HepG2 (cell line): ENCODE results near the gene EBPL. TPM values are rescaled to one million over a fixed set of nuclear protein-coding genes. Genes with fewer than 3 reads are reported as not detected.

ENCODE experiments used
- ATAC-seq: fragments of 200-7000 bp; cut with Tn5 transposase; 3 replicates; pipeline ENCODE4 v1.9.1; 2020; ENCODE audit warnings: mild to moderate bottlenecking, moderate library complexity
- BruUV-seq: library from RNA; stranded (reverse); fragments of 400-500 nt; replicated peaks from 2 replicates; lab custom pipeline; 2021; lab: Mats Ljungman, UMichigan
- CTCF ChIA-PET: fragments of 300-600 bp; formaldehyde crosslinking; extraction: SDS; loops from one replicate; lab custom pipeline; 2021; ENCODE audit warnings: low total read pairs, inconsistent platforms, low intra/inter-chr PET ratio; lab: Yijun Ruan, JAX
- POLR2A ChIA-PET: fragments of 350-600 bp; sonication (Branson Sonifier 250); formaldehyde crosslinking; loops from one replicate; lab custom pipeline; 2020; ENCODE audit warnings: antibody characterized with exemption, inconsistent platforms; lab: Yijun Ruan, JAX
- DNase-seq: peaks from one replicate; pipeline ENCODE4 v3.0.0-alpha.2; 2015; ENCODE audit warnings: low spot score
- FAIRE-seq: peaks from 3 replicates; lab custom pipeline; 2011; peaks lifted over from hg19 to GRCh38; lab: Jason Lieb, UNC
- H2AFZ ChIP-seq: one replicate; pipeline ENCODE4 v1.6.1; 2011; ENCODE audit warnings: low read length, inconsistent platforms
- H3K27ac ChIP-seq: fragments of 300-600 bp; 3 replicates; pipeline ENCODE4 v1.8.0; 2011; ENCODE audit warnings: mixed run types, mild to moderate bottlenecking, mixed read lengths, low read length, inconsistent platforms; ENCODE audit not compliant: insufficient read depth; ENCODE audit errors: extremely low read length
- H3K27me3 ChIP-seq, 2 experiments: fragments of 200-600 bp in 1 of 2; 2 replicates in 1 of 2; 3 replicates in 1 of 2; pipeline versions ENCODE4 v1.6.0 to v1.8.0; 2011; ENCODE audit warnings: low read length in 2 of 2, mild to moderate bottlenecking in 2 of 2, moderate library complexity in 2 of 2, inconsistent platforms in 1 of 2; ENCODE audit not compliant: insufficient read depth in 2 of 2, control insufficient read depth in 1 of 2
- H3K36me3 ChIP-seq, 2 experiments: fragments of 200-600 bp in 1 of 2; replicated peaks in 1 of 2; 2 replicates in 1 of 2; 3 replicates in 1 of 2; pipeline versions ENCODE4 v1.5.1 to v1.8.0; 2011; ENCODE audit warnings: low read length in 2 of 2, inconsistent platforms in 1 of 2; ENCODE audit not compliant: insufficient read depth in 2 of 2, control insufficient read depth in 1 of 2
- H3K4me1 ChIP-seq: 2 replicates; pipeline ENCODE4 v1.5.1; 2012; ENCODE audit warnings: low read length, inconsistent platforms; ENCODE audit not compliant: insufficient read depth
- H3K4me2 ChIP-seq: 2 replicates; pipeline ENCODE4 v1.6.0; 2011; ENCODE audit warnings: low read depth, low read length, inconsistent platforms
- H3K4me3 ChIP-seq, 3 experiments: fragments of 200-600 bp in 1 of 3; sonication (generic), shearing (Covaris generic) in 1 of 3; replicated peaks in 1 of 3; 2 replicates each; pipeline ENCODE4 v1.5.1; 2011 to 2016; ENCODE audit warnings: low read length in 3 of 3, inconsistent platforms in 2 of 3, low read depth in 2 of 3, mild to moderate bottlenecking in 2 of 3, control low read depth in 1 of 3, mixed read lengths in 1 of 3; ENCODE audit not compliant: insufficient read depth in 1 of 3
- H3K79me2 ChIP-seq: one replicate; pipeline ENCODE4 v1.6.1; 2011; ENCODE audit warnings: low read length, inconsistent platforms; ENCODE audit not compliant: insufficient read depth
- H3K9ac ChIP-seq: 2 replicates; pipeline ENCODE4 v1.6.0; 2011; ENCODE audit warnings: mild to moderate bottlenecking, low read depth, low read length, inconsistent platforms; ENCODE audit not compliant: insufficient read depth
- H3K9me3 ChIP-seq: 2 replicates; pipeline ENCODE4 v1.5.1; 2012; ENCODE audit warnings: mild to moderate bottlenecking, low read length
- H4K20me1 ChIP-seq: 2 replicates; pipeline ENCODE4 v1.6.0; 2011; ENCODE audit warnings: inconsistent platforms, mild to moderate bottlenecking, low read length, moderate library complexity; ENCODE audit not compliant: insufficient read depth
- ARNT2 ChIP-seq: sonication (generic); formaldehyde crosslinking; IDR thresholded peaks from 2 replicates; pipeline ENCODE4 v1.8.0; 2022; ENCODE audit warnings: mild to moderate bottlenecking, low read depth, missing genetic modification reagents, moderate library complexity
- GZF1 ChIP-seq: sonication (generic); formaldehyde crosslinking; IDR thresholded peaks from 2 replicates; pipeline ENCODE4 v1.5.1; 2020; ENCODE audit warnings: mild to moderate bottlenecking, missing genetic modification reagents
- PHF8 ChIP-seq: sonication (generic); formaldehyde crosslinking; IDR thresholded peaks from 2 replicates; pipeline ENCODE4 v1.5.0; 2020; ENCODE audit warnings: missing genetic modification reagents
- RBAK ChIP-seq: sonication (generic); formaldehyde crosslinking; IDR thresholded peaks from 2 replicates; pipeline ENCODE4 v1.5.1; 2020; ENCODE audit warnings: mild to moderate bottlenecking, missing genetic modification reagents
- ZFX ChIP-seq: sonication (generic); formaldehyde crosslinking; IDR thresholded peaks from 2 replicates; pipeline ENCODE4 v1.4.0; 2020; ENCODE audit warnings: mild to moderate bottlenecking, low read depth, missing genetic modification reagents, moderate library complexity
- ZMYM3 ChIP-seq: sonication (generic); formaldehyde crosslinking; IDR thresholded peaks from 2 replicates; pipeline ENCODE4 v1.5.1; 2020; ENCODE audit warnings: mild to moderate bottlenecking, missing genetic modification reagents
- ZNF773 ChIP-seq: sonication (generic); formaldehyde crosslinking; IDR thresholded peaks from 2 replicates; pipeline ENCODE4 v1.4.0; 2020; ENCODE audit warnings: missing genetic modification reagents, borderline replicate concordance
- WGBS: methylation state at CpG from one replicate; pipeline ENCODE4 v1.1.6; 2017; ENCODE audit warnings: low lambda C conversion rate; 5-methylcytosine and 5-hydroxymethylcytosine counted together
- in situ Hi-C: cut with HindIII; loops from 2 replicates; pipeline ENCODE4 v1.10.0; 2017; ENCODE audit warnings: low pct_unique_long_range_greater_than_20kb; ENCODE audit not compliant: extremely low pct_ligation_motif_present
- intact Hi-C: fragments of 100-400 bp; cut with micrococcal nuclease; formaldehyde crosslinking; loops from one replicate; pipeline ENCODE4 v1.10.0; 2022; ENCODE audit not compliant: unreplicated experiment
- polyA plus RNA-seq, 8 experiments: library from polyadenylated mRNA; depleted of rRNA in 3 of 8; stranded (reverse) in 7 of 8; unstranded in 1 of 8; fragments of >200 nt; fragmentation: Illumina TruSeq in 4 of 8; extraction: Trizol in 4 of 8; gene quantifications; 2 replicates each; pipeline versions ENCODE4 v1.2.1 to v1.2.3, GENCODE V29; 2011 to 2016; ENCODE audit warnings: low read depth in 4 of 8, missing spikeins in 1 of 8, mixed read lengths in 1 of 8; ENCODE audit not compliant: insufficient read depth in 1 of 8
- total RNA-seq, 5 experiments: library from RNA; depleted of rRNA; stranded (reverse); fragments of >200 nt; fragmentation: Illumina TruSeq; extraction: Trizol; gene quantifications; 2 replicates each; pipeline ENCODE4 v1.2.3, GENCODE V29; 2016; ENCODE audit warnings: low read depth in 1 of 5
- TF ChIP-seq, protein P1 (sequence below): sonication (generic); formaldehyde crosslinking; IDR thresholded peaks from 2 replicates; pipeline ENCODE4 v1.4.0; 2020; ENCODE audit warnings: missing genetic modification reagents
- TF ChIP-seq, protein P2 (sequence below): sonication (generic); formaldehyde crosslinking; IDR thresholded peaks from 2 replicates; pipeline ENCODE4 v1.9.0; 2022; ENCODE audit warnings: low read depth, missing genetic modification reagents
- TF ChIP-seq, protein P3 (sequence below): sonication (generic); formaldehyde crosslinking; conservative IDR thresholded peaks from 2 replicates; pipeline ENCODE4 v1.8.1; 2023; ENCODE audit warnings: missing genetic modification reagents
- TF ChIP-seq, protein P4 (sequence below): sonication (generic); formaldehyde crosslinking; IDR thresholded peaks from 2 replicates; pipeline ENCODE4 v1.4.0; 2020; ENCODE audit warnings: missing genetic modification reagents

Gene EBPL
- total and polyA plus RNA-seq, 2 of the 13 experiments (the other 11 are each of a cell fraction or from before 2014, with no cell fraction given): 96.5 to 152 TPM

DNA sequence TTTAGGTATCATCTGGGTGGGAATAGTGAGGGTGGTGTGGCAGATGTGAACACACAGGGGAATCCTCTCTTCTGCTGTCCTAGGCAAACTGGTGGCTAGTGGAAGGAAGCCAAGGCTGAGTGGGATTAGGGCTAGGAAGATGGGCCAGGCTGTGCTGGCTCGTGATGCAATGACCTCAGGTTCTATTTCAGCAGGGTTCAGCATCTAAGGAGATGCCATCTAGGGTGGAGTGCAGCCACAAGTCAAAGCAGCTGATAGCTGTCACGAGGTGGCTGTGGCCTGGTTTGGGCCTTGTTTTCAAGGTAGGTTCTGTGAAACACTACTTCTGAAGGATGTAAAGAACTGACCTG is 41.3 kb downstream of the EBPL start:
- Histone ChIP-seq H3K9me3 (no peaks in the 10 kb centered on the region), H3K36me3 (no peaks in the 10 kb centered on the region), H3K4me3 (no peak overlapping the region), H3K27ac (no peak overlapping the region), H3K4me1 (peaks cover 17% of the 10 kb centered on the region), H3K79me2 (no peaks in the 10 kb centered on the region), H3K27me3 (no peaks in the 10 kb centered on the region), H3K9ac (no peak overlapping the region), H3K4me2 (no peak overlapping the region), H2AFZ (no peak overlapping the region), H4K20me1 (no peaks in the 10 kb centered on the region)
- FAIRE-seq (no peak), ATAC-seq (no peak), DNase-seq (no peak)
- BruUV-seq: no TSS peak
- no peak for TF ChIP-seq PHF8 (CRISPR knock-in tag)
- TF ChIP-seq, protein P1, sequence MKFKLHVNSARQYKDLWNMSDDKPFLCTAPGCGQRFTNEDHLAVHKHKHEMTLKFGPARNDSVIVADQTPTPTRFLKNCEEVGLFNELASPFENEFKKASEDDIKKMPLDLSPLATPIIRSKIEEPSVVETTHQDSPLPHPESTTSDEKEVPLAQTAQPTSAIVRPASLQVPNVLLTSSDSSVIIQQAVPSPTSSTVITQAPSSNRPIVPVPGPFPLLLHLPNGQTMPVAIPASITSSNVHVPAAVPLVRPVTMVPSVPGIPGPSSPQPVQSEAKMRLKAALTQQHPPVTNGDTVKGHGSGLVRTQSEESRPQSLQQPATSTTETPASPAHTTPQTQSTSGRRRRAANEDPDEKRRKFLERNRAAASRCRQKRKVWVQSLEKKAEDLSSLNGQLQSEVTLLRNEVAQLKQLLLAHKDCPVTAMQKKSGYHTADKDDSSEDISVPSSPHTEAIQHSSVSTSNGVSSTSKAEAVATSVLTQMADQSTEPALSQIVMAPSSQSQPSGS (CRISPR knock-in tag): no peak
- TF ChIP-seq ARNT2 (CRISPR knock-in tag): no peak
- no peak for TF ChIP-seq ZNF773
- no peak for TF ChIP-seq GZF1 (CRISPR knock-in tag)
- TF ChIP-seq, protein P2, sequence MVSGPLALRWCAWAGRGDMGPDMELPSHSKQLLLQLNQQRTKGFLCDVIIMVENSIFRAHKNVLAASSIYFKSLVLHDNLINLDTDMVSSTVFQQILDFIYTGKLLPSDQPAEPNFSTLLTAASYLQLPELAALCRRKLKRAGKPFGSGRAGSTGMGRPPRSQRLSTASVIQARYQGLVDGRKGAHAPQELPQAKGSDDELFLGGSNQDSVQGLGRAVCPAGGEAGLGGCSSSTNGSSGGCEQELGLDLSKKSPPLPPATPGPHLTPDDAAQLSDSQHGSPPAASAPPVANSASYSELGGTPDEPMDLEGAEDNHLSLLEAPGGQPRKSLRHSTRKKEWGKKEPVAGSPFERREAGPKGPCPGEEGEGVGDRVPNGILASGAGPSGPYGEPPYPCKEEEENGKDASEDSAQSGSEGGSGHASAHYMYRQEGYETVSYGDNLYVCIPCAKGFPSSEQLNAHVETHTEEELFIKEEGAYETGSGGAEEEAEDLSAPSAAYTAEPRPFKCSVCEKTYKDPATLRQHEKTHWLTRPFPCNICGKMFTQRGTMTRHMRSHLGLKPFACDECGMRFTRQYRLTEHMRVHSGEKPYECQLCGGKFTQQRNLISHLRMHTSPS: no peak
- TF ChIP-seq, protein P3, sequence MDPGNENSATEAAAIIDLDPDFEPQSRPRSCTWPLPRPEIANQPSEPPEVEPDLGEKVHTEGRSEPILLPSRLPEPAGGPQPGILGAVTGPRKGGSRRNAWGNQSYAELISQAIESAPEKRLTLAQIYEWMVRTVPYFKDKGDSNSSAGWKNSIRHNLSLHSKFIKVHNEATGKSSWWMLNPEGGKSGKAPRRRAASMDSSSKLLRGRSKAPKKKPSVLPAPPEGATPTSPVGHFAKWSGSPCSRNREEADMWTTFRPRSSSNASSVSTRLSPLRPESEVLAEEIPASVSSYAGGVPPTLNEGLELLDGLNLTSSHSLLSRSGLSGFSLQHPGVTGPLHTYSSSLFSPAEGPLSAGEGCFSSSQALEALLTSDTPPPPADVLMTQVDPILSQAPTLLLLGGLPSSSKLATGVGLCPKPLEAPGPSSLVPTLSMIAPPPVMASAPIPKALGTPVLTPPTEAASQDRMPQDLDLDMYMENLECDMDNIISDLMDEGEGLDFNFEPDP (CRISPR knock-in tag): no peak
- TF ChIP-seq RBAK (CRISPR knock-in tag): no peak
- TF ChIP-seq ZMYM3 (CRISPR knock-in tag): no peak
- TF ChIP-seq ZFX (CRISPR knock-in tag): no peak
- TF ChIP-seq, protein P4, sequence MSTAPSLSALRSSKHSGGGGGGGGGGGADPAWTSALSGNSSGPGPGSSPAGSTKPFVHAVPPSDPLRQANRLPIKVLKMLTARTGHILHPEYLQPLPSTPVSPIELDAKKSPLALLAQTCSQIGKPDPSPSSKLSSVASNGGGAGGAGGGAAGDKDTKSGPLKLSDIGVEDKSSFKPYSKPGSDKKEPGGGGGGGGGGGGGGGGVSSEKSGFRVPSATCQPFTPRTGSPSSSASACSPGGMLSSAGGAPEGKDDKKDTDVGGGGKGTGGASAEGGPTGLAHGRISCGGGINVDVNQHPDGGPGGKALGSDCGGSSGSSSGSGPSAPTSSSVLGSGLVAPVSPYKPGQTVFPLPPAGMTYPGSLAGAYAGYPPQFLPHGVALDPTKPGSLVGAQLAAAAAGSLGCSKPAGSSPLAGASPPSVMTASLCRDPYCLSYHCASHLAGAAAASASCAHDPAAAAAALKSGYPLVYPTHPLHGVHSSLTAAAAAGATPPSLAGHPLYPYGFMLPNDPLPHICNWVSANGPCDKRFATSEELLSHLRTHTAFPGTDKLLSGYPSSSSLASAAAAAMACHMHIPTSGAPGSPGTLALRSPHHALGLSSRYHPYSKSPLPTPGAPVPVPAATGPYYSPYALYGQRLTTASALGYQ (CRISPR knock-in tag): no peak
- 50% methylated on average over 2 of the region's 2 CpGs for WGBS
- ChIA-PET CTCF (interaction anchor here (1.2 kb wide), 1 partner anchor 286 kb away, joined by 4 read pairs; the partner anchor contains the start of gene SPRYD7), POLR2A (no interaction called here)
- in situ Hi-C loops (loop anchor here (25.0 kb wide), 3 partner anchors 1162 to 1412 kb away; partner anchors contain the start of gene RNASEH2B), intact Hi-C loops (loop anchor here (1.0 kb wide), 1 partner anchor 24 kb away; no protein-coding TSS in a partner anchor)
